HG02623 (cell line): ENCODE data around the gene CCL17.
"Not testable (repeated sequence)": the region's sequence is repeated elsewhere in the genome, so short reads cannot be mapped to it uniquely, and the experiment has no call there.

Source experiments
- ATAC-seq: cut with Tn5 transposase; IDR thresholded peaks from one replicate; pipeline ENCODE4 v1.9.1; 2021; ENCODE audit warnings: moderate library complexity; ENCODE audit not compliant: unreplicated experiment

The CCL17 gene

GRCh38 chr16:57395026-57395425 is 9.5 kb upstream of the CCL17 start:
- ATAC-seq: no peak

- no peak for ATAC-seq
Observed at GRCh38 chr16:57396786-57397185, 7.8 kb upstream of the CCL17 start.

DNA sequence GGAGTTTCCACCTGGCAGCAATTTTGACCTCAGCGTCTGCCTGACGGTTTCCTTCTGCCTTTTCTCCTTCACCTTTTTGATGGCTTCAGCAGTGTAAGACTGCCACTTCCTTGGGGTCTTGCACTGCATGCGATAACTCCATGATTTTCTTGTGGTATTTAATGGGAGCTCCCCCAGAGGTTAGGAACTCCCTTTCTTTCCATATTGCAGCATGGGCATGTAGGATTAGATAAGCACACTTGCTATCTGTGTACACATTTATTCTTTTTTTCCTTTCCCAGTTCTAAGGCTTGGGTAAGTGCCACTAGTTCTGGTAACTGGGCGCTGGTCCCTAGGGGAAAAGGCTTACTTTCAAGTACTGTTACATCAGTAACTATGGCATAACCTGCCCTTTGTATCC is 7.1 kb upstream of the CCL17 start:
- not testable (repeated sequence) for ATAC-seq

DNA sequence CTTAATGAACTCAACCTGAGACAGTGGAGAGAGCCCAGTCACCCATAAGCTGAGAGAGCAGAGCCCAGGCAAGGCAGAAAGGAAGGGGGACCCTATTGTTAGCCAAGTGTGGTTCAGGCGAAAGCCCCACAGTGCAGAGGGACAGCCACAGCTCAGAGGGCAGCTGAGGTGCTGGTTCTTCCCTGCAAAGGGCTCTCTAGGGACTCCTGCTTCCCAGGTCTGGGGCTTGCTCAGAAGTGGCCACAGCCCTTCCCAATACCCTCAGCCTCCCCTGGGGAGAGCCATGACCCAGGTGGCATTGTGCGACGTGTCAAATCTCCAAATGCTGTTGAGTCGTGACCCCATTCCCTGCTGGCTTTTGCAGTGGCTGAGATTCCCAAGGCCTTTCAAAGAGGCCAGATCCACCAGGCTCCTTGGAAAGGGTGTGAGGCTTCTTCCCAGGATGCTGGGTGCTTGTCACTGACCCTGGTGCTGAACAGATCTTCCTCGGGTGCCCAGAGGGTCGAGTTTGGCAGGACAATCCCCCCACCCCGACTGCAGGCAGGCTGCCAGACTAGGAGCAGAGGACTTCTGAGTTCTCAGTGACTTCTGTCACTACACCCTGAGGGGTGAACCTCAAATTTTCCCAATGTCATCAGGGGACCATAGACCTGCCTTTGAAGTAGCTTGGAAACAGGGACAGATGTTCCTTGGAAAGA is 2.5 kb upstream of the CCL17 start:
- no peak for ATAC-seq

DNA sequence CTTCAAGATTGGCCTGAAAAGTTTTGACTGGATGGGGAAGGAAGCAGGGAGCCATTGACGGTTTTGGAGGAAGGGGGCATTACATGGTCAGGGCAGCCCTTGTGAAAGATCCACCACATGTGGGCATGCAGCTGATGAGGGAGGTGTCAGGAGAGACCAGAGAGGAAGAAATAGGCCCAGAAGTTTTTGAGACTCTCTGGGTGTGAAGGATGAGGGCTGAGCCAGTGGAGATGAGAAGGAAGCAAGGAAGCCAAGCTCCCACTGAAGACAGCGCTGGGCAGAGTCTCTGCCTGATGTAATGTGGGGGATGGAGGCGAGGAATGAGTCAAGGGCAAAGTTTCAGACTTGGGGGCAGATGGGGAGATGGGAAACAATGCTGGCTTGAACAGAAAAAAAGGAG is 530 bp downstream of the CCL17 start:
- ATAC-seq: no peak

GRCh38 chr16:57406881-57407280 is 2.3 kb downstream of the CCL17 start:
- no peak for ATAC-seq

DNA sequence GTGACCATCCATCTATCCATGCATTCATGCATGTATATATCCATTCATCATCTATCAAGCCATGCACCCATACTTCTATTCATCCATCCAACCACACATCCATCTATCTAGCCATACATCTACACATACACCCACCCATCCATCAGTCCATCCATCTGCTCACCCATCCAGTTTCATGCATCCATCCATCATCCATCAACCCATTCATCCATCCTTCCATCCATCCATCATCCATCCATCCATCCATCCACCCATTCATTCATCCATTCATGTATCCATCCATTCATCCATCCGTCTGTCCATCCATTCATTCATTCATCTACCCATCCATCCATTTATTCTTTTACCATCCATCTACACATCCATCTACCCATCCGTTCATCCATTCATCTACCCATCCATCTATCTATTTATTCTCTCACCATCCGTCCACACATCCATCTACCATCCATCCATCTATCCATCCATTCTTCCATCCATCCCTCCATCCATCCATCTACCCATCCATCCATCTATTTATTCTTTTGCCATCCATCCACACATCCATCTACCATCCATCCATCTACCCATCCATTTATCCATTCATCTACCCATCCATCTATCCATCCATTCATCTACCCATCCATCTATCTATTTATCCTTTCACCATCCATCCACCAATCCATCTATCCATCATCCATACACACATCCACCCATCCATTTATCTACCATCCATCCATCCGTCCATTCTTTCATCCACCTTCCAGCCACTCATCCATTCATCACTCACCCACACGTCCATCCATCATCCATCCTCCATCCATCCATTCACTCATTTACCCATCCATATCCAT is 3.2 kb downstream of the CCL17 start:
- ATAC-seq: no peak

- ATAC-seq: no peak
Observed at GRCh38 chr16:57409065-57409464, 4.5 kb downstream of the CCL17 start.

GRCh38 chr16:57409870-57410587 is 5.5 kb downstream of the CCL17 start:
- ATAC-seq: no peak

DNA sequence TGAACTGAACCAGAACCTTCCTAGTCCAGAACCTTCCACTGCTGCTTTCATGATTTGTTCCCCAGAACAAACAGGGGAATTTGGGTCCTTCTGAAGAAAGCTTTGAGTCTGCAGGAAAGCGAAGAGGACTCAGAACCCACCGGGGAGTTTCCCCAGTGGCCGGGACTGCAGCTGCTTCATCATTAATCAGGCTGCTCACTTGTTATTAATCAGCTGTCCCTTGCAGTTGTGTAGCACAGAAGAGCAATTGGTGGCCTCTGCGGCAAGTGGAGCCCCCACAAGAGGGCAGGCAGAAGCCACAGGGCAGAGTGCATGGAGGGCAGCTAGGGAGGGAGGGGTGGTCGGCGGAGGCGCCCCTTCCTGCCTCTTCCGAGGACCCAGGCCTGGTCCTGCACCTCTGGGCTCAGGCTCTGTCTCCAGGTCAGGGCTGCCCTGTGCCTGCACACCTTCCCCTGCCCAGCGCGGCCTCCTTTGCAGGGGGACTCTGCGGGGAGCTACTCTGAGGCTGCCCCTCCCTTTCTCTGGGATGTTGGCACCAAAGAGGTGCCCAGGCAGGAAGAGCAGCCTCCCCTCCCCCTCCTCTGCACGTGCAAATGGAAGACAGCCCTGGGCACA is 6.9 kb downstream of the CCL17 start:
- ATAC-seq: no peak

GRCh38 chr16:57412584-57412983 is 8.0 kb downstream of the CCL17 start:
- no peak for ATAC-seq

DNA sequence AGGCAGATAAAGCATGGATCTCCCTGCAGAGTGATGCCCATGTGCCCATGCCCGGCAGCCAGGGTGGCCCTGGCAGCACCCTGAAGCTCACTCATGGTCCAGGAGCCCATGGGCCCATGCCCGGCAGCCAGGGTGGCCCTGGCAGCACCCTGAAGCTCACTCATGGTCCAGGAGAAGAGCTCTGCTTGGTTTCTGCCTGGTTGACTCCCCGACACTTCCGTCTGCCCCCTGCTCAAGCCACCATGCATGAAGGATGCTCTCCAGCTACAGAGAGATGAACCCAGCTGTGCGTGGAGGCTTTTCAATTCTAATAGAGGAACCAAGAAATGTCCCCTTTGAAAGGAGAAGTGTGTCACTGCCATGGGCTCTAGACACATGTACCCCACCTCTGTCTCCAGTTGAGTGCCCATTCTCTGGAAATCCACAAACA is 8.7 kb downstream of the CCL17 start:
- ATAC-seq: peak; percentile 61

DNA sequence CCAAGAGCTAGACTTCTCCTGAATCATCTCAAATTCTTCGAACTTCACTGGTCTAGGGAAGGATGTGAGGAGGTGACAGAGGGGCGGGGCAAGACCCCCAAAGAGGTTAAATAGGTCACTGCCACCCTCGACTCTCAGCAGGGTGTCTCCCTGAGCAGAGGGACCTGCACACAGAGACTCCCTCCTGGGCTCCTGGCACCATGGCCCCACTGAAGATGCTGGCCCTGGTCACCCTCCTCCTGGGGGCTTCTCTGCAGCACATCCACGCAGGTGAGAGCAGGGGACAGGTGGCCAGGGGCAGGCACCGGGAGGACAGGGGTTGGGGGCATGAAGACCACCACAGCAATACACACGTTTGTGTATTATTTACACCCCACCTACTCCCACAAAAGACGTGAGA is 9.2 kb downstream of the CCL17 start:
- no peak for ATAC-seq

- no peak for ATAC-seq
Observed at GRCh38 chr16:57416084-57416483, 11.5 kb downstream of the CCL17 start.

DNA sequence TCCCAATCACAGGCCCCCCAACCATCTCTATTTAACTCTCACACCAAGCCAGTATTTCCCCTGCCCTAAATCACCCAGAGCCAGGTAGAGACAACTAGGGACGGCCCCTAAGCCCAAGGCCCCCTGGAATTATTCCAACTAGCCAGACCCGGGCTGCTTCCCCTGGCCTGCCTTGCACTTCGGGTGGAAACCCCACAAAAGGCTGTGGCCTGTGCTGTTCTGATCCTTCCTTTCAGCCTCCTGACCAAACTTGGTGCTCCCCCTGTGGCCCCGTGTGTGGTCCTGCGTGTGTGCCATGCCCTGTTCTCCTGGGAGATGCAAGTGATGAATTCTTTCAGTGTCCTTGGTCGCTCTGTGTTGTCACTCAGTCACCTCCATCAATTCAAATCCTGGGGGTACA is 14.9 kb downstream of the CCL17 start:
- ATAC-seq: no peak

GRCh38 chr16:57422026-57422944 is 17.7 kb downstream of the CCL17 start:
- no peak for ATAC-seq

DNA sequence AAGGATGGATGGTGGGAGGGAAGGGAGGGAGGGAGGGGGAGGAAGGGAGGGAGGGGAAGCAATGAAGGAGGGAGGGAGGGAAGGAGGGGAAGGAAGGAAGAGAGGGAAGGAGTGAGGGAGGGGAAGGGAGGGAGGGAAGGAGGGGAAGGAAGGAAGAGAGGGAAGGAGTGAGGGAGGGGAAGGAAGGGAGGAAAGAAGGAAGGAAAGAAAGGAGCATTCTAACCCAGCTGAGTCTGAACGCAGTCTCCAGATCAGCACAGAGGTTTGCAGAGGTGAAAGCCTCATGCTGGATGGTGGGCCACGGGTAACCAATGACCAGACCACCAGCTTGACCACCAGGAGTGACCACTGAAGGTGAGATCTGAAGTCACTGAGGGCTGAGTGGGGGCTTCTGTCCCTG is 18.6 kb downstream of the CCL17 start:
- ATAC-seq: no peak

- no peak for ATAC-seq
Observed at GRCh38 chr16:57424583-57424982, 20.0 kb downstream of the CCL17 start.

DNA sequence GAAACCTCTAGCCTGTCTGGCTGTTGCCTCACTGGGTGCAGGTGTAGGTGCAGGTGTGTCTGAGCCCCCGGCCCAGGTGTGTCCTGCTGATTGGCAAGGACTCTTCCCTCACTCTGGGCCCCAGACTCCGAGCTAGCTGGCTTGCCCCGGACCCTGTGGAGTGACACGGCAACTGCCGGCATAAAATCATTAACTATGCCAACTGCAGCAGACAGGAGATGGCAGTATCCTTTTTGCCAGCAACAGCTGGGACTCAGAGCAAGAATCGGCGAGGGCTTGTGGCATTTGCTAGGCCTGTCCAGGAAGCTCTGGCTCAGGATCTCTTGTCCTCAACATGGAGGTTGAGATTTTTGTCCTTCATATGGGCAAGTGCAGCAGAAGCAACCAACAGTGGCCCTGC is 21.8 kb downstream of the CCL17 start:
- no peak for ATAC-seq

DNA sequence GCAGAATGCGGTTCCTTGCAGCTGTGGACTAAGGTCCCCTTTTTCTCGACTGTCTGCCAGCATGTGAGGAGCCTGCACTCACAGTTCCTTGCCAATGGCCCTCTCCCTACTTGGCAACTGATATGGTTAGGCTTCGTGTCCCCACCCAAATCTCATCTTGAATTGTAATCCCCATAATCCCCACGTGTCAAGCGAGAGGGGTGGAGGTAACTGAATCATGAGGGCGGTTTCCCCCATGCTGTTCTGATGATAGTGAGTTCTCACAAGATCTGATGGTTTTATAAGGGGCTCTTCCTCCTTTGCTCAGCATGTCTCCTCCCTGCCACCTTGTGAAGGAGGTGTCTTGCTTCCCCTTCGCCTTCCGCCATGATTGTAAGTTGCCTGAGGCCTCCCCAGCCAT is 22.7 kb downstream of the CCL17 start:
- no peak for ATAC-seq
